HEK293 (cell line): ENCODE measurements around the gene CXCL14.

Experiments
- CTCF ChIA-PET: fragments of 350-600 bp; formaldehyde crosslinking; extraction: SDS; loops from one replicate; lab custom pipeline; 2021; ENCODE audit warnings: antibody characterized with exemption; lab: Yijun Ruan, JAX
- POLR2A ChIA-PET: fragments of 300-600 bp; formaldehyde crosslinking; extraction: SDS; loops from one replicate; lab custom pipeline; 2020; ENCODE audit warnings: antibody characterized with exemption, inconsistent platforms; lab: Yijun Ruan, JAX
- H3K27ac ChIP-seq: fragments of 200-500 bp; sonication (Bioruptor generic); 2 replicates; pipeline ENCODE4 v1.5.1; 2014; ENCODE audit warnings: low read depth, low read length, control low read depth, inconsistent platforms; ENCODE audit errors: extremely low read depth
- H3K36me3 ChIP-seq, 2 experiments: fragments of 200-500 bp in 1 of 2; sonication (Bioruptor generic) in 1 of 2; 1 replicate in 1 of 2; 2 replicates in 1 of 2; pipeline ENCODE4 v1.5.1; 2014 to 2017; ENCODE audit warnings: inconsistent platforms in 2 of 2, low read length in 2 of 2; ENCODE audit not compliant: control insufficient read depth in 2 of 2, insufficient read depth in 1 of 2
- H3K4me1 ChIP-seq: fragments of 200-500 bp; sonication (Bioruptor generic); 2 replicates; pipeline ENCODE4 v1.5.1; 2014; ENCODE audit warnings: mild to moderate bottlenecking, low read length, inconsistent platforms; ENCODE audit not compliant: control insufficient read depth, insufficient read depth
- H3K4me3 ChIP-seq: 2 replicates; pipeline ENCODE4 v1.5.1; 2011; ENCODE audit warnings: low read depth, mild to moderate bottlenecking, control low read depth, low read length, moderate library complexity
- H3K9me3 ChIP-seq: fragments of 200-500 bp; sonication (Bioruptor generic); 2 replicates; pipeline ENCODE4 v1.5.1; 2014; ENCODE audit warnings: low read depth, low read length, inconsistent platforms; ENCODE audit not compliant: control insufficient read depth, insufficient read depth
- GLI4 ChIP-seq: fragments of 450-650 bp; formaldehyde crosslinking; IDR thresholded peaks from 2 replicates; pipeline ENCODE4 v1.5.1; 2016; ENCODE audit warnings: missing biosample characterization, missing genetic modification characterization
- KLF8 ChIP-seq: fragments of 450-650 bp; formaldehyde crosslinking; IDR thresholded peaks from 2 replicates; pipeline ENCODE4 v1.5.1; 2016; ENCODE audit warnings: missing biosample characterization, missing genetic modification characterization
- KLF9 ChIP-seq: fragments of 450-650 bp; formaldehyde crosslinking; IDR thresholded peaks from 2 replicates; pipeline ENCODE4 v1.5.1; 2016; ENCODE audit warnings: missing biosample characterization, missing genetic modification characterization, low read depth
- RBAK ChIP-seq: fragments of 450-650 bp; formaldehyde crosslinking; IDR thresholded peaks from 2 replicates; pipeline ENCODE4 v1.5.1; 2016; ENCODE audit warnings: missing biosample characterization, missing genetic modification characterization
- SCRT2 ChIP-seq: fragments of 450-650 bp; formaldehyde crosslinking; IDR thresholded peaks from 2 replicates; pipeline ENCODE4 v1.5.1; 2016; ENCODE audit warnings: missing biosample characterization, missing genetic modification characterization
- SP2 ChIP-seq: fragments of 450-650 bp; formaldehyde crosslinking; IDR thresholded peaks from 2 replicates; pipeline ENCODE4 v1.5.1; 2016; ENCODE audit warnings: missing biosample characterization, missing genetic modification characterization
- SP3 ChIP-seq: fragments of 450-650 bp; formaldehyde crosslinking; IDR thresholded peaks from 2 replicates; pipeline ENCODE4 v1.5.1; 2016; ENCODE audit warnings: missing biosample characterization, missing genetic modification characterization
- SP7 ChIP-seq: fragments of 450-650 bp; formaldehyde crosslinking; IDR thresholded peaks from 2 replicates; pipeline ENCODE4 v1.5.1; 2016; ENCODE audit warnings: missing biosample characterization, missing genetic modification characterization
- ZBTB1 ChIP-seq: fragments of 450-650 bp; formaldehyde crosslinking; IDR thresholded peaks from 2 replicates; pipeline ENCODE4 v1.5.1; 2016; ENCODE audit warnings: missing biosample characterization, missing genetic modification characterization
- ZBTB20 ChIP-seq: fragments of 450-650 bp; formaldehyde crosslinking; IDR thresholded peaks from 2 replicates; pipeline ENCODE4 v1.5.1; 2016; ENCODE audit warnings: missing biosample characterization, missing genetic modification characterization
- ZBTB7A ChIP-seq: fragments of 450-650 bp; formaldehyde crosslinking; IDR thresholded peaks from 2 replicates; pipeline ENCODE4 v1.5.1; 2016; ENCODE audit warnings: low read depth, missing biosample characterization, missing genetic modification characterization
- ZNF112 ChIP-seq: fragments of 450-650 bp; formaldehyde crosslinking; IDR thresholded peaks from 2 replicates; pipeline ENCODE4 v1.5.0; 2017; ENCODE audit warnings: missing biosample characterization, missing genetic modification characterization
- ZNF138 ChIP-seq: fragments of 450-650 bp; formaldehyde crosslinking; IDR thresholded peaks from 2 replicates; pipeline ENCODE4 v1.5.1; 2016; ENCODE audit warnings: missing biosample characterization, missing genetic modification characterization, borderline replicate concordance
- ZNF221 ChIP-seq: fragments of 450-650 bp; formaldehyde crosslinking; IDR thresholded peaks from 2 replicates; pipeline ENCODE4 v1.5.1; 2017; ENCODE audit warnings: missing biosample characterization, missing genetic modification characterization, borderline replicate concordance
- ZNF266 ChIP-seq: fragments of 450-650 bp; formaldehyde crosslinking; IDR thresholded peaks from 2 replicates; pipeline ENCODE4 v1.5.1; 2016; ENCODE audit warnings: missing biosample characterization, missing genetic modification characterization, low read depth
- ZNF530 ChIP-seq: fragments of 450-650 bp; formaldehyde crosslinking; IDR thresholded peaks from 2 replicates; pipeline ENCODE4 v1.5.1; 2016; ENCODE audit warnings: low read depth, missing biosample characterization, missing genetic modification characterization
- ZNF624 ChIP-seq: fragments of 450-650 bp; formaldehyde crosslinking; IDR thresholded peaks from 2 replicates; pipeline ENCODE4 v1.5.1; 2017; ENCODE audit warnings: missing biosample characterization, missing genetic modification characterization
- ZNF677 ChIP-seq: fragments of 450-650 bp; IDR thresholded peaks from 2 replicates; pipeline ENCODE4 v1.5.0; 2018; ENCODE audit warnings: missing biosample characterization, mild to moderate bottlenecking, missing genetic modification characterization, moderate library complexity
- ZNF747 ChIP-seq: fragments of 450-650 bp; formaldehyde crosslinking; IDR thresholded peaks from 2 replicates; pipeline ENCODE4 v1.5.1; 2016; ENCODE audit warnings: missing biosample characterization, missing genetic modification characterization
- ZNF76 ChIP-seq: fragments of 450-650 bp; formaldehyde crosslinking; IDR thresholded peaks from 2 replicates; pipeline ENCODE4; 2016; ENCODE audit warnings: low read depth, missing biosample characterization, missing genetic modification characterization, borderline replicate concordance
- ZXDB ChIP-seq: fragments of 450-650 bp; formaldehyde crosslinking; IDR thresholded peaks from 2 replicates; pipeline ENCODE4 v1.5.1; 2016; ENCODE audit warnings: missing biosample characterization, missing genetic modification characterization
- TF ChIP-seq, protein P1 (sequence below): fragments of 450-650 bp; IDR thresholded peaks from 2 replicates; pipeline ENCODE4 v1.5.1; 2018; ENCODE audit warnings: missing biosample characterization, mild to moderate bottlenecking, missing genetic modification characterization
- TF ChIP-seq, protein P2 (sequence below): sonication (generic); formaldehyde crosslinking; IDR thresholded peaks from 2 replicates; pipeline ENCODE4 v1.8.1; 2022; ENCODE audit warnings: mild to moderate bottlenecking, moderate library complexity, missing genetic modification reagents
- TF ChIP-seq, protein P3 (sequence below): fragments of 450-650 bp; formaldehyde crosslinking; optimal IDR thresholded peaks from 2 replicates; pipeline ENCODE3; 2016; ENCODE audit warnings: missing biosample characterization, mild to moderate bottlenecking, missing genetic modification characterization
- TF ChIP-seq, protein P4 (sequence below): fragments of 450-650 bp; formaldehyde crosslinking; IDR thresholded peaks from 2 replicates; pipeline ENCODE4 v1.5.1; 2016; ENCODE audit warnings: missing biosample characterization, missing genetic modification characterization
- TF ChIP-seq, protein P5 (sequence below): fragments of 450-650 bp; formaldehyde crosslinking; IDR thresholded peaks from 2 replicates; pipeline ENCODE4 v1.5.1; 2016; ENCODE audit warnings: missing biosample characterization, missing genetic modification characterization
- TF ChIP-seq, protein P6 (sequence below): fragments of 450-650 bp; formaldehyde crosslinking; IDR thresholded peaks from 2 replicates; pipeline ENCODE4 v1.5.1; 2016; ENCODE audit warnings: missing biosample characterization, missing genetic modification characterization, borderline replicate concordance

CXCL14 gene

DNA sequence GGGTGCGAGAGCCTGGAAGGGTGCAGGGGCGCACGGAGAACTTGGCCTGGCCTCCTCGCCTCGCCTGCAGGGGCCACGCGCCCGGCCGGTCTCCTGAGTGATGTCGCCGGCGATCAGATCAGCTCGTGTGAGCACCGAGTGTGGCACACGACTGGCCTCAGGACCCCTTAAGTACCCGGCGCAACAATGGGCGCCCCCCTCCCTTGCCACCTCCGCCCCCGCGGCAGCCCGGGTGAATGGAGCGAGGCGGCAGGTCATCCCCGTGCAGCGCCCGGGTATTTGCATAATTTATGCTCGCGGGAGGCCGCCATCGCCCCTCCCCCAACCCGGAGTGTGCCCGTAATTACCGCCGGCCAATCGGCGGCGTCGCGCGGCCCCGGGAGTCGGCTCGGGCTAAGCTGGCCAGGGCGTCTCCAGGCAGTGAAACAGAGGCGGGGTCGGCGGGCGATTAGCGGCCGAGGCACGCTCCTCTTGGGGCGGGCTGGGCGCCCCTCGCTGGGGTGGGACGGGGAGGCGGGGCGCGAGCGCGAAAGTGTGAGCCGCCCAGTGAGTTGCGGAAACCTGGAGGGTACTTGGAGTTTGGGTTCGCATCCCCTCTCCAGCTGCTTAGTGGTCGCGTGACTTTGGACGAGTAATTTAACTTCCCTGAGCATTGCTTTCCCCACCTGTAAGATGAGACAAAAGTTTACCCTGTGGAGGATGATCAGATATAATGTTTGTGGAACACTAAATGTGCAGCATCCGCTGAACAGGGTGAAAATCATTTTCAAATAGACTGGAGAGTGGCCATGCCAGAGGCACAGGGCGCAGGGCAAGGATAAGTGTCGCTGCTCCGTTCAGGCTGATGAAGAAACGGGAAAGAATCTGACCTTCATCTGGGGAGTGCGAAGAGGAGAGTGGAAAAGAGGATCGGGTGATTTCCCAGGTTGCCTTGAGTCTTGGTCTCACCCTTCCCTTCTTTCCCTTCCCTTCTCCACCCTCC lies 42.7 kb downstream of the CXCL14 start, which contains the start of gene NEUROG1:
Gene NEUROG1, minus strand, starts transcription at position 145 of the 982 bp plus-strand sequence. CDS start 274 bp downstream, outside the sequence.
- peak within 1 kb of the TSS; percentile 34 for H3K4me3 ChIP-seq
- ChIA-PET POLR2A (no interaction called here), CTCF (interaction anchor here (2.2 to 2.3 kb wide), 2 partner anchors 16 to 30 kb away, joined by 7 to 12 read pairs; no protein-coding TSS in a partner anchor)
- no peaks in the 10 kb centered on the region for H3K4me1 ChIP-seq
- H3K27ac ChIP-seq, result peak within 1 kb of the TSS; percentile 57; the same call in 1 of the 2 replicates
- no peaks in the 10 kb centered on the region for H3K36me3 ChIP-seq
- H3K9me3 ChIP-seq, result no peaks in the 10 kb centered on the region
- TF ChIP-seq KLF8 (tag by site-specific recombination), result peak; percentile 47; the same call in 1 of the 2 replicates
- TF ChIP-seq, protein P1, sequence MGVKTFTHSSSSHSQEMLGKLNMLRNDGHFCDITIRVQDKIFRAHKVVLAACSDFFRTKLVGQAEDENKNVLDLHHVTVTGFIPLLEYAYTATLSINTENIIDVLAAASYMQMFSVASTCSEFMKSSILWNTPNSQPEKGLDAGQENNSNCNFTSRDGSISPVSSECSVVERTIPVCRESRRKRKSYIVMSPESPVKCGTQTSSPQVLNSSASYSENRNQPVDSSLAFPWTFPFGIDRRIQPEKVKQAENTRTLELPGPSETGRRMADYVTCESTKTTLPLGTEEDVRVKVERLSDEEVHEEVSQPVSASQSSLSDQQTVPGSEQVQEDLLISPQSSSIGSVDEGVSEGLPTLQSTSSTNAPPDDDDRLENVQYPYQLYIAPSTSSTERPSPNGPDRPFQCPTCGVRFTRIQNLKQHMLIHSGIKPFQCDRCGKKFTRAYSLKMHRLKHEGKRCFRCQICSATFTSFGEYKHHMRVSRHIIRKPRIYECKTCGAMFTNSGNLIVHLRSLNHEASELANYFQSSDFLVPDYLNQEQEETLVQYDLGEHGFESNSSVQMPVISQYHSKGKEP (tag by site-specific recombination), result 0 out of 2 replicates have a peak, but pooled peaks have one; percentile 12
- TF ChIP-seq, protein P2, sequence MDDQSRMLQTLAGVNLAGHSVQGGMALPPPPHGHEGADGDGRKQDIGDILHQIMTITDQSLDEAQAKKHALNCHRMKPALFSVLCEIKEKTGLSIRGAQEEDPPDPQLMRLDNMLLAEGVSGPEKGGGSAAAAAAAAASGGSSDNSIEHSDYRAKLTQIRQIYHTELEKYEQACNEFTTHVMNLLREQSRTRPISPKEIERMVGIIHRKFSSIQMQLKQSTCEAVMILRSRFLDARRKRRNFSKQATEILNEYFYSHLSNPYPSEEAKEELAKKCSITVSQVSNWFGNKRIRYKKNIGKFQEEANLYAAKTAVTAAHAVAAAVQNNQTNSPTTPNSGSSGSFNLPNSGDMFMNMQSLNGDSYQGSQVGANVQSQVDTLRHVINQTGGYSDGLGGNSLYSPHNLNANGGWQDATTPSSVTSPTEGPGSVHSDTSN, result no peak
- TF ChIP-seq SP2 (tag by site-specific recombination), result peak; percentile 90
- TF ChIP-seq, protein P3, sequence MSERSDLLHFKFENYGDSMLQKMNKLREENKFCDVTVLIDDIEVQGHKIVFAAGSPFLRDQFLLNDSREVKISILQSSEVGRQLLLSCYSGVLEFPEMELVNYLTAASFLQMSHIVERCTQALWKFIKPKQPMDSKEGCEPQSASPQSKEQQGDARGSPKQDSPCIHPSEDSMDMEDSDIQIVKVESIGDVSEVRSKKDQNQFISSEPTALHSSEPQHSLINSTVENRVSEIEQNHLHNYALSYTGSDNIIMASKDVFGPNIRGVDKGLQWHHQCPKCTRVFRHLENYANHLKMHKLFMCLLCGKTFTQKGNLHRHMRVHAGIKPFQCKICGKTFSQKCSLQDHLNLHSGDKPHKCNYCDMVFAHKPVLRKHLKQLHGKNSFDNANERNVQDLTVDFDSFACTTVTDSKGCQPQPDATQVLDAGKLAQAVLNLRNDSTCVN, result peak; percentile 83
- TF ChIP-seq, protein P4, sequence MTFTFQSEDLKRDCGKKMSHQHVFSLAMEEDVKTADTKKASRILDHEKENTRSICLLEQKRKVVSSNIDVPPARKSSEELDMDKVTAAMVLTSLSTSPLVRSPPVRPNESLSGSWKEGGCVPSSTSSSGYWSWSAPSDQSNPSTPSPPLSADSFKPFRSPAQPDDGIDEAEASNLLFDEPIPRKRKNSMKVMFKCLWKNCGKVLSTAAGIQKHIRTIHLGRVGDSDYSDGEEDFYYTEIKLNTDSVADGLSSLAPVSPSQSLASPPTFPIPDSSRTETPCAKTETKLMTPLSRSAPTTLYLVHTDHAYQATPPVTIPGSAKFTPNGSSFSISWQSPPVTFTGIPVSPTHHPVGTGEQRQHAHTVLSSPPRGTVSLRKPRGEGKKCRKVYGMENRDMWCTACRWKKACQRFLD, result no peak
- no peak for TF ChIP-seq RBAK (tag by site-specific recombination)
- no peak for TF ChIP-seq ZNF112 (tag by site-specific recombination)
- TF ChIP-seq GLI4 (tag by site-specific recombination), result no peak
- TF ChIP-seq ZNF138, result no peak
- no peak for TF ChIP-seq ZNF530
- TF ChIP-seq SCRT2 (tag by site-specific recombination), result peak; percentile 34; the same call in 1 of the 2 replicates
- TF ChIP-seq ZXDB (tag by site-specific recombination), result peak; percentile 49; the same call in 1 of the 2 replicates
- peak; percentile 67 for TF ChIP-seq KLF9 (tag by site-specific recombination)
- TF ChIP-seq ZNF624, result no peak
- TF ChIP-seq ZBTB7A, result no peak
- TF ChIP-seq ZBTB1 (tag by site-specific recombination), result no peak
- TF ChIP-seq, protein P5, sequence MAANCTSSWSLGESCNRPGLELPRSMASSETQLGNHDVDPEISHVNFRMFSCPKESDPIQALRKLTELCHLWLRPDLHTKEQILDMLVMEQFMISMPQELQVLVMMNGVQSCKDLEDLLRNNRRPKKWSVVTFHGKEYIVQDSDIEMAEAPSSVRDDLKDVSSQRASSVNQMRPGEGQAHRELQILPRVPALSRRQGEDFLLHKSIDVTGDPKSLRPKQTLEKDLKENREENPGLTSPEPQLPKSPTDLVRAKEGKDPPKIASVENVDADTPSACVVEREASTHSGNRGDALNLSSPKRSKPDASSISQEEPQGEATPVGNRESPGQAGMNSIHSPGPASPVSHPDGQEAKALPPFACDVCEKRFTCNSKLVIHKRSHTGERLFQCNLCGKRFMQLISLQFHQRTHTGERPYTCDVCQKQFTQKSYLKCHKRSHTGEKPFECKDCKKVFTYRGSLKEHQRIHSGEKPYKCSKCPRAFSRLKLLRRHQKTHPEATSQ (tag by site-specific recombination), result no peak
- peak; percentile 86 for TF ChIP-seq SP7 (tag by site-specific recombination)
- TF ChIP-seq ZNF266, result no peak
- TF ChIP-seq ZNF677 (tag by site-specific recombination), result no peak
- TF ChIP-seq ZBTB20 (tag by site-specific recombination), result peak; percentile 85
- TF ChIP-seq ZNF221 (tag by site-specific recombination), result no peak
- TF ChIP-seq ZNF747, result no peak
- peak; percentile 81 for TF ChIP-seq SP3
- TF ChIP-seq ZNF76 (tag by site-specific recombination), result peak; percentile 11; the same call in 1 of the 2 replicates
- TF ChIP-seq, protein P6, sequence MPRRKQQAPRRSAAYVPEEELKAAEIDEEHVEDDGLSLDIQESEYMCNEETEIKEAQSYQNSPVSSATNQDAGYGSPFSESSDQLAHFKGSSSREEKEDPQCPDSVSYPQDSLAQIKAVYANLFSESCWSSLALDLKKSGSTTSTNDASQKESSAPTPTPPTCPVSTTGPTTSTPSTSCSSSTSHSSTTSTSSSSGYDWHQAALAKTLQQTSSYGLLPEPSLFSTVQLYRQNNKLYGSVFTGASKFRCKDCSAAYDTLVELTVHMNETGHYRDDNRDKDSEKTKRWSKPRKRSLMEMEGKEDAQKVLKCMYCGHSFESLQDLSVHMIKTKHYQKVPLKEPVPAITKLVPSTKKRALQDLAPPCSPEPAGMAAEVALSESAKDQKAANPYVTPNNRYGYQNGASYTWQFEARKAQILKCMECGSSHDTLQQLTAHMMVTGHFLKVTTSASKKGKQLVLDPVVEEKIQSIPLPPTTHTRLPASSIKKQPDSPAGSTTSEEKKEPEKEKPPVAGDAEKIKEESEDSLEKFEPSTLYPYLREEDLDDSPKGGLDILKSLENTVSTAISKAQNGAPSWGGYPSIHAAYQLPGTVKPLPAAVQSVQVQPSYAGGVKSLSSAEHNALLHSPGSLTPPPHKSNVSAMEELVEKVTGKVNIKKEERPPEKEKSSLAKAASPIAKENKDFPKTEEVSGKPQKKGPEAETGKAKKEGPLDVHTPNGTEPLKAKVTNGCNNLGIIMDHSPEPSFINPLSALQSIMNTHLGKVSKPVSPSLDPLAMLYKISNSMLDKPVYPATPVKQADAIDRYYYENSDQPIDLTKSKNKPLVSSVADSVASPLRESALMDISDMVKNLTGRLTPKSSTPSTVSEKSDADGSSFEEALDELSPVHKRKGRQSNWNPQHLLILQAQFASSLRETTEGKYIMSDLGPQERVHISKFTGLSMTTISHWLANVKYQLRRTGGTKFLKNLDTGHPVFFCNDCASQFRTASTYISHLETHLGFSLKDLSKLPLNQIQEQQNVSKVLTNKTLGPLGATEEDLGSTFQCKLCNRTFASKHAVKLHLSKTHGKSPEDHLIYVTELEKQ (tag by site-specific recombination), result peak; percentile 5; the same call in 1 of the 2 replicates
